ENCODE data around the gene TMEM170A.

GRCh38 chr16:75475420-75475847 is 10.9 kb upstream of the TMEM170A start:
- no peak for TF ChIP-seq CTCF (conservative IDR thresholded peaks at IDR 0.05)
- TF ChIP-seq ZFX (IDR thresholded peaks at IDR 0.05) = no peak

All from C4-2B (cell line).